Left renal cortex interstitium (tissue), 4 donors: ENCODE measurements around the gene OR2W3. TPM values are rescaled to one million over a fixed set of nuclear protein-coding genes. Genes with fewer than 3 reads are reported as not detected.

ENCODE experiments used
- DNase-seq, 4 donors: peaks; one replicate each; pipeline ENCODE4 v3.0.0-alpha.2; 2013; ENCODE audit warnings: low read depth in 4 of 4, low spot score in 2 of 4, missing footprints in 1 of 4
- polyA plus RNA-seq, 4 donors: library from polyadenylated mRNA; unstranded; fragments of 120-200 nt; gene quantifications; one replicate each; pipeline ENCODE4 v1.2.1, GENCODE V29; 2013; ENCODE audit not compliant: insufficient read length in 4 of 4

OR2W3 gene
- under 1 TPM; 0.14 to 0.36 (median 0.24) TPM for polyA plus RNA-seq

GRCh38 chr1:247895163-247895637 is at the start of gene OR2W3:
TSS of gene OR2W3 (plus strand) at chr1:247895587. CDS start at chr1:247895587, 0 bp downstream.
- no peak for DNase-seq

- DNase-seq: no peak
Measured at GRCh38 chr1:247845693-247846017, 49.7 kb upstream of the OR2W3 start.

GRCh38 chr1:247848346-247848745 is 47.0 kb upstream of the OR2W3 start:
- no peak for DNase-seq

GRCh38 chr1:247849616-247850015 is 45.8 kb upstream of the OR2W3 start:
- DNase-seq: no peak

GRCh38 chr1:247854899-247855545 is 40.4 kb upstream of the OR2W3 start:
- DNase-seq: no peak

- no peak for DNase-seq
Measured at GRCh38 chr1:247855911-247856310, 39.5 kb upstream of the OR2W3 start.

GRCh38 chr1:247857069-247857984 is 38.1 kb upstream of the OR2W3 start, which contains the start of gene TRIM58:
TSS of gene TRIM58 (plus strand) at chr1:247857187. CDS start at chr1:247857247, 60 bp downstream.
- peak in 1 of 4 donors; percentile 19 for DNase-seq

GRCh38 chr1:247857985-247858619 is 37.3 kb upstream of the OR2W3 start:
- no peak for DNase-seq

GRCh38 chr1:247862756-247863155 is 32.6 kb upstream of the OR2W3 start:
- DNase-seq: no peak

GRCh38 chr1:247864644-247865043 is 30.7 kb upstream of the OR2W3 start:
- no peak for DNase-seq

GRCh38 chr1:247865416-247865815 is 30.0 kb upstream of the OR2W3 start:
- no peak for DNase-seq

- DNase-seq: no peak
Measured at GRCh38 chr1:247883346-247883745, 12.0 kb upstream of the OR2W3 start.

GRCh38 chr1:247884797-247885413 is 10.5 kb upstream of the OR2W3 start:
- no peak for DNase-seq

- no peak for DNase-seq
Measured at GRCh38 chr1:247895976-247896375, 589 bp downstream of the OR2W3 start.

- DNase-seq: no peak
Measured at GRCh38 chr1:247904122-247904521, 8.7 kb downstream of the OR2W3 start.

GRCh38 chr1:247905181-247905580 is 9.8 kb downstream of the OR2W3 start:
- no peak for DNase-seq

GRCh38 chr1:247905910-247906503 is 10.6 kb downstream of the OR2W3 start:
- no peak for DNase-seq

- no peak for DNase-seq
Measured at GRCh38 chr1:247906504-247907047, 11.2 kb downstream of the OR2W3 start.

GRCh38 chr1:247908766-247909165 is 13.4 kb downstream of the OR2W3 start:
- DNase-seq: no peak

GRCh38 chr1:247913786-247914185 is 18.4 kb downstream of the OR2W3 start:
- no peak for DNase-seq
